ENCODE results near the gene FRS3.

Gene FRS3

GRCh38 chr6:41732591-41733359 lies 46.9 kb downstream of the FRS3 start:
- peak; percentile 53 for ATAC-seq
- peak overlapping the region; percentile 21 for H3K27ac Mint-ChIP-seq
- H3K36me3 Mint-ChIP-seq, result peaks cover 7% of the 10 kb centered on the region
- H3K9me3 Mint-ChIP-seq, result no peaks in the 10 kb centered on the region
- DNase-seq (ENCODE audit: low spot score in 2 of 2), result peak; percentile 46 to 82
- peak overlapping the region; percentile 51 for H3K4me3 Mint-ChIP-seq
- H3K4me1 Mint-ChIP-seq, result peaks cover 56% of the 10 kb centered on the region

- Mint-ChIP-seq H3K4me1 (peaks cover 62% of the 10 kb centered on the region), H3K9me3 (no peaks in the 10 kb centered on the region)
Measured at GRCh38 chr6:41732149-41732548, 47.6 kb downstream of the FRS3 start.

GRCh38 chr6:41731561-41732086 lies 48.1 kb downstream of the FRS3 start:
- Mint-ChIP-seq H3K4me3 (peak overlapping the region; percentile 51), H3K27ac (no peak overlapping the region), H3K9me3 (no peaks in the 10 kb centered on the region), H3K4me1 (peaks cover 66% of the 10 kb centered on the region), H3K36me3 (peaks cover 13% of the 10 kb centered on the region)
- DNase-seq (ENCODE audit: low spot score in 2 of 2), result no peak
- ATAC-seq, result no peak

More at GRCh38 chr6:41732149-41732548, 47.6 kb downstream of the FRS3 start:
- H3K4me3 Mint-ChIP-seq, result peak overlapping the region; percentile 51
- DNase-seq (ENCODE audit: low spot score in 2 of 2) (no peak), ATAC-seq (no peak)
- peaks cover 8% of the 10 kb centered on the region for H3K36me3 Mint-ChIP-seq
- H3K27ac Mint-ChIP-seq, result peak overlapping the region; percentile 21

GRCh38 chr6:41730531-41731436 lies 48.9 kb downstream of the FRS3 start:
- Mint-ChIP-seq H3K36me3 (peaks cover 13% of the 10 kb centered on the region), H3K9me3 (no peaks in the 10 kb centered on the region), H3K27ac (peak overlapping the region; percentile 23), H3K4me1 (peaks cover 66% of the 10 kb centered on the region), H3K4me3 (peak overlapping the region; percentile 51)
- DNase-seq (ENCODE audit: low spot score in 2 of 2) (no peak), ATAC-seq (no peak)

GRCh38 chr6:41729624-41730023 lies 50.1 kb downstream of the FRS3 start:
- Mint-ChIP-seq H3K27ac (no peak overlapping the region), H3K4me1 (peaks cover 66% of the 10 kb centered on the region), H3K9me3 (no peaks in the 10 kb centered on the region), H3K4me3 (no peak overlapping the region), H3K36me3 (peaks cover 13% of the 10 kb centered on the region)
- no peak for DNase-seq (ENCODE audit: low spot score in 2 of 2)
- ATAC-seq, result no peak

- H3K9me3 Mint-ChIP-seq, result no peaks in the 10 kb centered on the region
- peak overlapping the region; percentile 89 for H3K27ac Mint-ChIP-seq
- H3K4me3 Mint-ChIP-seq, result peak overlapping the region; percentile 42
- ATAC-seq, result no peak
- peaks cover 13% of the 10 kb centered on the region for H3K36me3 Mint-ChIP-seq
- peaks cover 72% of the 10 kb centered on the region for H3K4me1 Mint-ChIP-seq
- no peak for DNase-seq (ENCODE audit: low spot score in 2 of 2)
Measured at GRCh38 chr6:41728954-41729353, 50.7 kb downstream of the FRS3 start.

GRCh38 chr6:41728073-41728936 lies 51.4 kb downstream of the FRS3 start:
- Mint-ChIP-seq H3K36me3 (peaks cover 13% of the 10 kb centered on the region), H3K4me1 (peaks cover 74% of the 10 kb centered on the region), H3K4me3 (peak overlapping the region; percentile 42), H3K9me3 (no peaks in the 10 kb centered on the region), H3K27ac (peak overlapping the region; percentile 89)
- DNase-seq (ENCODE audit: low spot score in 2 of 2) (no peak), ATAC-seq (no peak)

- H3K9me3 Mint-ChIP-seq, result no peaks in the 10 kb centered on the region
- H3K27ac Mint-ChIP-seq, result peak overlapping the region; percentile 89
Measured at GRCh38 chr6:41727705-41728072, 52.0 kb downstream of the FRS3 start.

GRCh38 chr6:41726876-41727275 lies 52.8 kb downstream of the FRS3 start:
- H3K27ac Mint-ChIP-seq, result peak overlapping the region; percentile 89
- DNase-seq (ENCODE audit: low spot score in 2 of 2) (no peak), ATAC-seq (peak; percentile 38)
- peaks cover 62% of the 10 kb centered on the region for H3K4me1 Mint-ChIP-seq
- H3K9me3 Mint-ChIP-seq, result no peaks in the 10 kb centered on the region
- peak overlapping the region; percentile 46 for H3K4me3 Mint-ChIP-seq
- peaks cover 6% of the 10 kb centered on the region for H3K36me3 Mint-ChIP-seq

More at GRCh38 chr6:41727705-41728072, 52.0 kb downstream of the FRS3 start:
- DNase-seq (ENCODE audit: low spot score in 2 of 2) (no peak), ATAC-seq (no peak)
- H3K4me1 Mint-ChIP-seq, result peaks cover 68% of the 10 kb centered on the region
- peak overlapping the region; percentile 42 for H3K4me3 Mint-ChIP-seq
- peaks cover 9% of the 10 kb centered on the region for H3K36me3 Mint-ChIP-seq

- Mint-ChIP-seq H3K4me3 (peak overlapping the region; percentile 21), H3K27ac (peak overlapping the region; percentile 82), H3K36me3 (peaks cover 6% of the 10 kb centered on the region), H3K4me1 (peaks cover 59% of the 10 kb centered on the region), H3K9me3 (no peaks in the 10 kb centered on the region)
- DNase-seq (ENCODE audit: low spot score in 2 of 2) (no peak), ATAC-seq (no peak)
Measured at GRCh38 chr6:41724586-41725501, 54.9 kb downstream of the FRS3 start.

- H3K27ac Mint-ChIP-seq, result peak overlapping the region; percentile 82
- no peak for DNase-seq (ENCODE audit: low spot score in 2 of 2)
- H3K4me1 Mint-ChIP-seq, result peaks cover 54% of the 10 kb centered on the region
- peaks cover 6% of the 10 kb centered on the region for H3K36me3 Mint-ChIP-seq
- H3K9me3 Mint-ChIP-seq, result no peaks in the 10 kb centered on the region
- no peak for ATAC-seq
- H3K4me3 Mint-ChIP-seq, result peak overlapping the region; percentile 21
Measured at GRCh38 chr6:41724228-41724580, 55.5 kb downstream of the FRS3 start.

- Mint-ChIP-seq H3K4me3 (peak overlapping the region; percentile 21), H3K4me1 (peaks cover 49% of the 10 kb centered on the region), H3K9me3 (no peaks in the 10 kb centered on the region), H3K27ac (peak overlapping the region; percentile 82), H3K36me3 (peaks cover 6% of the 10 kb centered on the region)
- DNase-seq (ENCODE audit: low spot score in 2 of 2), result no peak
- peak; percentile 71 for ATAC-seq
Measured at GRCh38 chr6:41723530-41724227, 56.0 kb downstream of the FRS3 start.

- peaks cover 42% of the 10 kb centered on the region for H3K4me1 Mint-ChIP-seq
- peaks cover 6% of the 10 kb centered on the region for H3K36me3 Mint-ChIP-seq
- H3K9me3 Mint-ChIP-seq, result no peaks in the 10 kb centered on the region
- no peak overlapping the region for H3K4me3 Mint-ChIP-seq
- no peak for DNase-seq (ENCODE audit: low spot score in 2 of 2)
- no peak for ATAC-seq
- peak overlapping the region; percentile 21 for H3K27ac Mint-ChIP-seq
Measured at GRCh38 chr6:41722969-41723529, 56.7 kb downstream of the FRS3 start.
